ENCODE results near the gene RBFOX2. TPM values are rescaled to one million over a fixed set of nuclear protein-coding genes. Genes with fewer than 3 reads are reported as not detected.
A peak's percentile ranks its signal among the peaks of the same experiment; 100 is the strongest.

Gene RBFOX2
- total and polyA plus RNA-seq, 2 of the 13 experiments (the other 11 are each of a cell fraction or from before 2014, with no cell fraction given), result 37.3 to 40.4 TPM

GRCh38 chr22:36065775-36066544 is 37.3 kb upstream of the RBFOX2 start (continued):
- TF ChIP-seq, protein P1, sequence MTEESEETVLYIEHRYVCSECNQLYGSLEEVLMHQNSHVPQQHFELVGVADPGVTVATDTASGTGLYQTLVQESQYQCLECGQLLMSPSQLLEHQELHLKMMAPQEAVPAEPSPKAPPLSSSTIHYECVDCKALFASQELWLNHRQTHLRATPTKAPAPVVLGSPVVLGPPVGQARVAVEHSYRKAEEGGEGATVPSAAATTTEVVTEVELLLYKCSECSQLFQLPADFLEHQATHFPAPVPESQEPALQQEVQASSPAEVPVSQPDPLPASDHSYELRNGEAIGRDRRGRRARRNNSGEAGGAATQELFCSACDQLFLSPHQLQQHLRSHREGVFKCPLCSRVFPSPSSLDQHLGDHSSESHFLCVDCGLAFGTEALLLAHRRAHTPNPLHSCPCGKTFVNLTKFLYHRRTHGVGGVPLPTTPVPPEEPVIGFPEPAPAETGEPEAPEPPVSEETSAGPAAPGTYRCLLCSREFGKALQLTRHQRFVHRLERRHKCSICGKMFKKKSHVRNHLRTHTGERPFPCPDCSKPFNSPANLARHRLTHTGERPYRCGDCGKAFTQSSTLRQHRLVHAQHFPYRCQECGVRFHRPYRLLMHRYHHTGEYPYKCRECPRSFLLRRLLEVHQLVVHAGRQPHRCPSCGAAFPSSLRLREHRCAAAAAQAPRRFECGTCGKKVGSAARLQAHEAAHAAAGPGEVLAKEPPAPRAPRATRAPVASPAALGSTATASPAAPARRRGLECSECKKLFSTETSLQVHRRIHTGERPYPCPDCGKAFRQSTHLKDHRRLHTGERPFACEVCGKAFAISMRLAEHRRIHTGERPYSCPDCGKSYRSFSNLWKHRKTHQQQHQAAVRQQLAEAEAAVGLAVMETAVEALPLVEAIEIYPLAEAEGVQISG (CRISPR knock-in tag; IDR thresholded peaks at IDR 0.05), result peak; percentile 43; the same call in 1 of the 2 replicates
- TF ChIP-seq WIZ (CRISPR knock-in tag; IDR thresholded peaks at IDR 0.05), result 0 out of 2 replicates have a peak, but pooled peaks have one; percentile 24
- TF ChIP-seq CCDC6 (CRISPR knock-in tag; IDR thresholded peaks at IDR 0.05), result peak; percentile 49; the same call in 1 of the 2 replicates
- peak; percentile 62 for TF ChIP-seq KAT8 (CRISPR knock-in tag; IDR thresholded peaks at IDR 0.05)
- peak; percentile 59; the same call in 1 of the 2 replicates for TF ChIP-seq MEIS1 (CRISPR knock-in tag; IDR thresholded peaks at IDR 0.05; ENCODE audit: borderline replicate concordance)
- no peak for TF ChIP-seq XBP1 (CRISPR knock-in tag; IDR thresholded peaks at IDR 0.05)
- peak in 1 of 2 experiments; percentile 53; a peak in 1 of 4 replicates for TF ChIP-seq NR2F1 (CRISPR knock-in tag; IDR thresholded peaks at IDR 0.05)
- 0 out of 2 replicates have a peak, but pooled peaks have one; percentile 9 for TF ChIP-seq BORCS8-MEF2B (CRISPR knock-in tag; IDR thresholded peaks at IDR 0.05)
- TF ChIP-seq ZNF747 (CRISPR knock-in tag; IDR thresholded peaks at IDR 0.05; ENCODE audit: borderline replicate concordance), result no peak; the same call in 1 of the 2 replicates
- no peak for TF ChIP-seq CEBPZ (IDR thresholded peaks at IDR 0.05; ENCODE audit: low read length)
- TF ChIP-seq ATF7-NPFF (CRISPR knock-in tag; IDR thresholded peaks at IDR 0.05; ENCODE audit: low read depth), result no peak
- TF ChIP-seq, protein P2, sequence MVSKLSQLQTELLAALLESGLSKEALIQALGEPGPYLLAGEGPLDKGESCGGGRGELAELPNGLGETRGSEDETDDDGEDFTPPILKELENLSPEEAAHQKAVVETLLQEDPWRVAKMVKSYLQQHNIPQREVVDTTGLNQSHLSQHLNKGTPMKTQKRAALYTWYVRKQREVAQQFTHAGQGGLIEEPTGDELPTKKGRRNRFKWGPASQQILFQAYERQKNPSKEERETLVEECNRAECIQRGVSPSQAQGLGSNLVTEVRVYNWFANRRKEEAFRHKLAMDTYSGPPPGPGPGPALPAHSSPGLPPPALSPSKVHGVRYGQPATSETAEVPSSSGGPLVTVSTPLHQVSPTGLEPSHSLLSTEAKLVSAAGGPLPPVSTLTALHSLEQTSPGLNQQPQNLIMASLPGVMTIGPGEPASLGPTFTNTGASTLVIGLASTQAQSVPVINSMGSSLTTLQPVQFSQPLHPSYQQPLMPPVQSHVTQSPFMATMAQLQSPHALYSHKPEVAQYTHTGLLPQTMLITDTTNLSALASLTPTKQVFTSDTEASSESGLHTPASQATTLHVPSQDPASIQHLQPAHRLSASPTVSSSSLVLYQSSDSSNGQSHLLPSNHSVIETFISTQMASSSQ (IDR thresholded peaks at IDR 0.05; ENCODE audit: low read depth), result no peak
- TF ChIP-seq, protein P2 (CRISPR knock-in tag; IDR thresholded peaks at IDR 0.05; ENCODE audit: borderline replicate concordance), result 0 out of 2 replicates have a peak, but pooled peaks have one; percentile 31
